Measurements from ENCODE around the gene SLC25A47. TPM values are rescaled to one million over a fixed set of nuclear protein-coding genes. Genes with fewer than 3 reads are reported as not detected.

Gene SLC25A47
- total and polyA plus RNA-seq, 2 donors (not counting 3 experiments of a cell fraction or from before 2014, with no cell fraction given): not detected

DNA sequence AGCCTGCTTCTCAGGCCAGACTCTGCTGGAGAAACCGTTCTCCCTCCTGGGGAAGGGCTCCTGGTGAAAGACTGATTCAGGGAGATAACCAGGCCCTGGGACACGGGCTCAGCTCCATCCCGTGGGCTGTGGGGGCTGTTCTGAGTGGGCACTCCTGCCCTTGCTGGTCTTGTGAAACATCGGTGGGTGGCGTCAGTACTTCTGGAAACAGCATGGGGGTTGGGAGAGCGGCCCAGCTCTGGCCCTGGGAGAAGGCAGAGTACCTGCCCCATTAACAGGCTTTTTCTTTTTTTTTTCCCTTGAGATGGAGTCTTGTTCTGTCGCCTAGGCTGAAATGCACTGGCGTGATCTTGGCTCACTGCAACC is 786 bp downstream of the SLC25A47 start:
- CTCF ChIA-PET: no interaction called here
- Histone ChIP-seq H4K20me1 (replicated peaks; ENCODE audit: control insufficient read depth, extremely low read depth, insufficient read depth, low read length) (no peaks in the 10 kb centered on the region), H3K79me2 (ENCODE audit: control insufficient read depth, insufficient read depth, low read length) (no peaks in the 10 kb centered on the region), H3K27me3 (ENCODE audit: control insufficient read depth in 2 of 2, insufficient read depth in 2 of 2, low read length in 2 of 2) (no peaks in the 10 kb centered on the region), H3K27ac (ENCODE audit: insufficient read depth, low read depth, low read length) (no peak overlapping the region), H3K9me1 (replicated peaks; ENCODE audit: control insufficient read depth, extremely low read depth, insufficient read depth, low read length) (no peaks in the 10 kb centered on the region), H3K9ac (replicated peaks; ENCODE audit: extremely low read depth, insufficient read depth, low read length) (no peak overlapping the region), H3K4me3 (replicated peaks in 1 of 3; ENCODE audit: insufficient read depth in 1 of 3, low read depth in 1 of 3, low read length in 3 of 3) (no peak overlapping the region), H3K4me2 (ENCODE audit: insufficient read depth, low read length) (no peak overlapping the region), H3K36me3 (ENCODE audit: control insufficient read depth in 2 of 2, extremely low read depth in 1 of 2, insufficient read depth in 2 of 2, low read length in 2 of 2) (no peaks in the 10 kb centered on the region), H3K9me3 (replicated peaks; ENCODE audit: control insufficient read depth, insufficient read depth, low read length) (no peaks in the 10 kb centered on the region), H3K4me1 (ENCODE audit: control insufficient read depth, extremely low read depth, insufficient read depth, low read length) (no peaks in the 10 kb centered on the region), H2AFZ (ENCODE audit: low read depth, low read length) (no peak overlapping the region)
- dilution Hi-C loops (cut with MboI; ENCODE audit: extremely low pct_ligation_motif_present, low sequenced_read_pairs) (no loop called here), intact Hi-C loops (cut with micrococcal nuclease) (no loop called here)
- FAIRE-seq (no peak), DNase-seq (ENCODE audit: low read depth, low spot score) (no peak)
- TF ChIP-seq, protein P1, sequence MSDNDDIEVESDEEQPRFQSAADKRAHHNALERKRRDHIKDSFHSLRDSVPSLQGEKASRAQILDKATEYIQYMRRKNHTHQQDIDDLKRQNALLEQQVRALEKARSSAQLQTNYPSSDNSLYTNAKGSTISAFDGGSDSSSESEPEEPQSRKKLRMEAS (IDR thresholded peaks at IDR 0.05; ENCODE audit: insufficient read depth, insufficient read length): no peak
- TF ChIP-seq, protein P2, sequence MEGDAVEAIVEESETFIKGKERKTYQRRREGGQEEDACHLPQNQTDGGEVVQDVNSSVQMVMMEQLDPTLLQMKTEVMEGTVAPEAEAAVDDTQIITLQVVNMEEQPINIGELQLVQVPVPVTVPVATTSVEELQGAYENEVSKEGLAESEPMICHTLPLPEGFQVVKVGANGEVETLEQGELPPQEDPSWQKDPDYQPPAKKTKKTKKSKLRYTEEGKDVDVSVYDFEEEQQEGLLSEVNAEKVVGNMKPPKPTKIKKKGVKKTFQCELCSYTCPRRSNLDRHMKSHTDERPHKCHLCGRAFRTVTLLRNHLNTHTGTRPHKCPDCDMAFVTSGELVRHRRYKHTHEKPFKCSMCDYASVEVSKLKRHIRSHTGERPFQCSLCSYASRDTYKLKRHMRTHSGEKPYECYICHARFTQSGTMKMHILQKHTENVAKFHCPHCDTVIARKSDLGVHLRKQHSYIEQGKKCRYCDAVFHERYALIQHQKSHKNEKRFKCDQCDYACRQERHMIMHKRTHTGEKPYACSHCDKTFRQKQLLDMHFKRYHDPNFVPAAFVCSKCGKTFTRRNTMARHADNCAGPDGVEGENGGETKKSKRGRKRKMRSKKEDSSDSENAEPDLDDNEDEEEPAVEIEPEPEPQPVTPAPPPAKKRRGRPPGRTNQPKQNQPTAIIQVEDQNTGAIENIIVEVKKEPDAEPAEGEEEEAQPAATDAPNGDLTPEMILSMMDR (IDR thresholded peaks at IDR 0.05; ENCODE audit: extremely low read depth in 1 of 2, insufficient read depth in 1 of 2, low read depth in 1 of 2, low read length in 2 of 2): no peak
- TF ChIP-seq POLR2AphosphoS5 (IDR thresholded peaks at IDR 0.05; ENCODE audit: insufficient read depth, low read depth, low read length): no peak
- TF ChIP-seq POLR2A (IDR thresholded peaks at IDR 0.05; ENCODE audit: low read depth, low read length): no peak
- TF ChIP-seq GATA2 (IDR thresholded peaks at IDR 0.05; ENCODE audit: insufficient read depth, insufficient read length, low read depth, low read length): no peak
- TF ChIP-seq FOS (IDR thresholded peaks at IDR 0.05; ENCODE audit: borderline replicate concordance, insufficient read depth, low read length): no peak
- TF ChIP-seq MYC (IDR thresholded peaks at IDR 0.05; ENCODE audit: low read depth, low read length): no peak
- no peak for TF ChIP-seq EZH2 (IDR thresholded peaks at IDR 0.05; ENCODE audit: borderline replicate concordance, low read depth, low read length, severe bottlenecking)
- TF ChIP-seq JUN (IDR thresholded peaks at IDR 0.05; ENCODE audit: borderline replicate concordance, insufficient read depth, insufficient read length, low read depth): no peak
- POLR2A ChIA-PET: no interaction called here
- BruUV-seq (replicated peaks): no TSS peak
